Endothelial cell (in vitro differentiated cells): ENCODE measurements around the gene KBTBD12. TPM values are rescaled to one million over a fixed set of nuclear protein-coding genes. Genes with fewer than 3 reads are reported as not detected.
A peak's percentile ranks its signal among the peaks of the same experiment; 100 is the strongest.
"Not testable (repeated sequence)": the region's sequence is repeated elsewhere in the genome, so short reads cannot be mapped to it uniquely, and the experiment has no call there.

ENCODE experiments used
- DNase-seq: peaks from one replicate; pipeline ENCODE4 v3.0.0; 2021; ENCODE audit warnings: low spot score
- H3K27ac Mint-ChIP-seq: one replicate; pipeline ENCODE4 v1.8.0; 2021; ENCODE audit warnings: mixed read lengths, inconsistent platforms; ENCODE audit not compliant: unreplicated experiment
- H3K27me3 Mint-ChIP-seq: one replicate; pipeline ENCODE4 v1.8.0; 2021; ENCODE audit warnings: mild to moderate bottlenecking, moderate library complexity, mixed read lengths, inconsistent platforms; ENCODE audit not compliant: unreplicated experiment
- H3K36me3 Mint-ChIP-seq: one replicate; pipeline ENCODE4 v1.8.0; 2021; ENCODE audit warnings: mild to moderate bottlenecking, low read depth, mixed read lengths, inconsistent platforms; ENCODE audit not compliant: unreplicated experiment
- H3K4me1 Mint-ChIP-seq: one replicate; pipeline ENCODE4 v1.8.0; 2021; ENCODE audit warnings: mild to moderate bottlenecking, mixed read lengths, inconsistent platforms; ENCODE audit not compliant: unreplicated experiment
- H3K4me3 Mint-ChIP-seq: one replicate; pipeline ENCODE4 v1.8.0; 2021; ENCODE audit warnings: mild to moderate bottlenecking, mixed read lengths, inconsistent platforms; ENCODE audit not compliant: unreplicated experiment
- H3K9me3 Mint-ChIP-seq: one replicate; pipeline ENCODE4 v1.8.0; 2021; ENCODE audit warnings: mixed read lengths, inconsistent platforms; ENCODE audit not compliant: unreplicated experiment
- CTCF ChIP-seq: fragments of 200-600 bp; sonication (generic); IDR thresholded peaks from one replicate; pipeline ENCODE4 v1.5.0; 2021; ENCODE audit warnings: antibody characterized with exemption; ENCODE audit not compliant: unreplicated experiment
- total RNA-seq: library from RNA; stranded (reverse); fragmentation: NEBNext Ultra II Directional; extraction: Animal tissue kit (Norgen Biotek cat#: 25700); gene quantifications from one replicate; pipeline ENCODE4 v1.2.1, GENCODE V29; 2021; ENCODE audit not compliant: unreplicated experiment

Gene KBTBD12
- total RNA-seq, 1 donor from 2014 or later: 0.05 TPM

DNA sequence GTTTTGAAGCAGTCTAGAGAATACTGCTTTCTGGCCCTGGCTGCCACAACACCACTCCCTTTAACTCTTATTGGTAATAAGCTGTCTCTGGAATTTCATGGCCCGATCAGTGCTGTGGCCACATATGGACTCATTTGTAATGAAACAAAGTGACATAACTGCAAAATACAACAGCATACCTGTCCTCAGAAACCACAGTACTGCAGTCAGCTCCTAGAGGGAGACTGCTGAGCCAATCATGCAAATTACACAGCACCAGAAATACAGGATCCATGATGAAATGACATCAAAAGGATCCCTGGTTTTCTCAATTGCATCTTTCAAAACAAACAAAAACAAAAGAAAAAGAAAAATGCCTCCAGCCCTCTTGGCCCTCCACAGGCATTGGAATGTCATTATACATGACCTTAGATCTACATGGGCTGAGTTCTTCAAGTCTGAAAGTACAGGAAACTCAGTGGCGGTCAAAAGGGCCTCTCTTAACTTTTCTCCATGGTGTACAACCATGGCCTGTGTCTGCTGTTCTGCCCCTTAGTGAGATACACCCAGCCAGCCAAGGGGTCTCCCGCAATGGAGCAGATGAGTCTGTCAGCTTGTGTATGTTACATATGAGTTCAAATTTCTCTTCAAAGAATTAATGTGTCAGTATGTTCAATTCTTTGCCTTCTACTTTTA is 24.9 kb upstream of the KBTBD12 start:
- no peaks in the 10 kb centered on the region for H3K9me3 Mint-ChIP-seq
- H3K27me3 Mint-ChIP-seq: peaks cover 3% of the 10 kb centered on the region
- H3K27ac Mint-ChIP-seq: no peak overlapping the region
- H3K36me3 Mint-ChIP-seq: peaks cover 5% of the 10 kb centered on the region
- DNase-seq: no peak
- no peak for TF ChIP-seq CTCF
- H3K4me3 Mint-ChIP-seq: peak overlapping the region; percentile 13
- no peaks in the 10 kb centered on the region for H3K4me1 Mint-ChIP-seq

DNA sequence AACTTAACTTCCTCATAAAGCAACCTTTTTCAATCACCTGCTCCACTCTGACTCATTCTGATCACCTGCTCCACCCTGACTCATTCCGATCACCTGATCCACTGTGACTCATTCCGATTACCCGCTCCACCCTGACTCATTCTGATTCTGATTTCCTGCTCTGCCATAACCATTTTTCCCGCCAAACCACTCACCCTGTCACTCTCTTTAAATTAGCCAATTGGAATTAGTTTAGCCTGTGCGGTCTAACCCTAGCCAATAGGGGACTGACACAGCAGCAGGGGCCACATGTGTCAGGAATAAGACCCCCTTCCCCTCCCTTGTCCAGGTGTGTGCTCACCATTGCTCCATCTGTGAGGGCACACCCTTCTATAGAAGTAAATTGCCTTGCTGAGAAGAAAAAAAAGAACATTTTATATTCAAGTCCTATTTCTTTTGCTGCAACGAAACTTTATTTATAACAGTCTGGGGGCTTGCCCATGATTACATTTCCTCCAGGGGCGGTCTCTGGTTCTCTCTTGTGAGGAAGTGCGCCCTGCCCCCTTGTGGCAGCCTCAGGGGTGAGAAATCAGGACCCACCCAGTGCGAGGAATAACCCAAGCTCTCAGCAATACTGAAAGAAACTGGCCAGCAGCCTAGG is 24.3 kb upstream of the KBTBD12 start:
- not testable (repeated sequence) for H3K27ac Mint-ChIP-seq, H3K36me3 Mint-ChIP-seq, H3K4me1 Mint-ChIP-seq, DNase-seq, H3K27me3 Mint-ChIP-seq, H3K9me3 Mint-ChIP-seq
- peak overlapping the region; percentile 13 for H3K4me3 Mint-ChIP-seq

- Mint-ChIP-seq H3K4me1 (no peaks in the 10 kb centered on the region), H3K27ac (no peak overlapping the region), H3K36me3 (peaks cover 5% of the 10 kb centered on the region), H3K4me3 (no peak overlapping the region), H3K9me3 (no peaks in the 10 kb centered on the region), H3K27me3 (peaks cover 3% of the 10 kb centered on the region)
- no peak for TF ChIP-seq CTCF
- no peak for DNase-seq
Measured at GRCh38 chr3:127894481-127894880, 20.6 kb upstream of the KBTBD12 start.

DNA sequence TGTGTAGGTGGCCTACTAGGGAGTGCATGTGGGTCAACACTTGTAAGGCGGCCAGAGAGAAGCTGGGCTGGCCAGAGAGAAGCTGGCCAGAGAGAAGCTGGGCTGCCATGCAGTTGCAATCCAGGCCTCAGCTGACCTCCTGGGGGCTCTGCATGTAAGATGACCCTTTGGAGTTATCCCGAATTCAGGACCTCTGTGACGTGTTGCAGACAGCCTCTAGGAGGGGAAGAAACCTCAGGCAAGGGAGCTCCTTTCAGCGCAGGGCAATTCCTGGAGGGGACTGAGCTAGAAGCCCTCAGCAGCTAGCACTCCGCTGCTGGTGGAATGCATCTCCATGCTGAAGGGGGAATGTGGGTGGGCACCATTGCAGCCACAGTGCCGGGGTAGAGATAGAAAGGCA is 15.8 kb upstream of the KBTBD12 start:
- Mint-ChIP-seq H3K9me3 (no peaks in the 10 kb centered on the region), H3K4me1 (no peaks in the 10 kb centered on the region), H3K27ac (no peak overlapping the region), H3K27me3 (peaks cover 1% of the 10 kb centered on the region), H3K4me3 (no peak overlapping the region), H3K36me3 (no peaks in the 10 kb centered on the region)
- TF ChIP-seq CTCF: no peak
- DNase-seq: no peak

- TF ChIP-seq CTCF: no peak
Measured at GRCh38 chr3:127899766-127900165, 15.3 kb upstream of the KBTBD12 start.

More at GRCh38 chr3:127899766-127900165, 15.3 kb upstream of the KBTBD12 start:
- Mint-ChIP-seq H3K27me3 (peaks cover 1% of the 10 kb centered on the region), H3K27ac (no peak overlapping the region), H3K4me3 (no peak overlapping the region), H3K36me3 (no peaks in the 10 kb centered on the region), H3K4me1 (no peaks in the 10 kb centered on the region), H3K9me3 (no peaks in the 10 kb centered on the region)
- DNase-seq: no peak
